Esophagus mucosa (tissue), 1 donor: ENCODE measurements around the gene IZUMO4. TPM values are rescaled to one million over a fixed set of nuclear protein-coding genes. Genes with fewer than 3 reads are reported as not detected.
"Not testable (repeated sequence)": the region's sequence is repeated elsewhere in the genome, so short reads cannot be mapped to it uniquely, and the experiment has no call there.

Experiments used
- ATAC-seq: fragments of 200-7000 bp; cut with Tn5 transposase; one replicate; pipeline ENCODE4 v1.9.1; 2020
- total RNA-seq: library from RNA; stranded (reverse); gene quantifications from one replicate; pipeline ENCODE4 v1.2.4, GENCODE V29; 2023
- donor health status: DM: yes; HTN: yes; CAD: no.

IZUMO4 gene
- total RNA-seq, 1 donor from 2014 or later = 4.7 TPM

DNA sequence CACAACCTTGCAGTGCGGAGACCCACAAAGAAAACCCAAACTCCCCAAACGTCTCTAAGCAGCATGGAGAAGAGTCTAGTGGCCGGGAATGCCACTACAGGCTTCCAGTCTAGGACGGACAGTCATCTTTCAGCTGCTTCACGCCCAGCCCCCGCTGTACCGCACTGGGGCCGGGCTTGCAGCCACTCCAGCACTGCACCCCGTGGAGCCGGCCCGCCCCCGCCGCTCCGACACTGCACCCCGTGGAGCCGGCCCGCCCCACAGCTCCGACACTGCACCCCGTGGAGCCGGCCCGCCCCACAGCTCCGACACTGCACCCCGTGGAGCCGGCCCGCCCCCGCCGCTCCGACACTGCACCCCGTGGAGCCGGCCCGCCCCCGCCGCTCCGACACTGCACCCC is 31.5 kb downstream of the IZUMO4 start:
- not testable (repeated sequence) for ATAC-seq

DNA sequence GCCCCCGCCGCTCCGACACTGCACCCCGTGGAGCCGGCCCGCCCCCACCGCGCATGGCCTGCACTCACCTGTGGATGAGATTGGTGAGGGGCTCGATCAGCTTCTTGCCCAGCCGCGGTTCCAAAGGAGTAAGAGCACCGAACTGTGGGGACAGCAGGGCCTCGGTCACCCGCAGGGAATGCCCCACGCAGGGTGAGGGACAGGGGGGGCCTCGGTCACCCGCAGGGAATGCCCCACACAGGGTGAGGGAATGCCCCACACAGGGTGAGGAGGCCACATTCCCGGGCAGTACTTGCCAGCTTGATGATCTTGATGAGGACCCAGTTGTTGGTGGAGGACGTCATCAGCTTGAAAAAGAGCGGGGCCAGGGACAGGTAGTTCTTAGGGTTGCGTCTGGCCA is 32.3 kb downstream of the IZUMO4 start:
- no peak for ATAC-seq

DNA sequence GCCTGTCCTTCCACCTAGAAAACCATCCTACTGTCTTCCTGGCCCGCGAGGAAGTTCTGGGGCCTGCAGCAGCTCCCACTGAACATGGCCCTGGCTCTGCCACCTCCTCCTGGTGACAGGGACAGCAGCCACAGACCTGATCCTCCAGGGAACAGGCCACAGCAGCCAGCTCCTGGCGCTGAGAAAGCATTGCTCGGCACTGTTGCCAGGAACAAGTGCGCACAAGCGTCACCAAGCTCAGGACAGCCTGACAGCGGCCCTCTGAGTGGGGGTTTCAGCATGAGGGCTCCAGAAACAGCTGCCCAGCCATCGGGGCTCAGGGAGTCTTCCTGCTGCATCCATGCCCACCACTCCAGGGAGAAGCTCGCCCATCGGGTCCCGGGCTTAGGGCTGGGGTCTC is 32.8 kb downstream of the IZUMO4 start:
- no peak for ATAC-seq

DNA sequence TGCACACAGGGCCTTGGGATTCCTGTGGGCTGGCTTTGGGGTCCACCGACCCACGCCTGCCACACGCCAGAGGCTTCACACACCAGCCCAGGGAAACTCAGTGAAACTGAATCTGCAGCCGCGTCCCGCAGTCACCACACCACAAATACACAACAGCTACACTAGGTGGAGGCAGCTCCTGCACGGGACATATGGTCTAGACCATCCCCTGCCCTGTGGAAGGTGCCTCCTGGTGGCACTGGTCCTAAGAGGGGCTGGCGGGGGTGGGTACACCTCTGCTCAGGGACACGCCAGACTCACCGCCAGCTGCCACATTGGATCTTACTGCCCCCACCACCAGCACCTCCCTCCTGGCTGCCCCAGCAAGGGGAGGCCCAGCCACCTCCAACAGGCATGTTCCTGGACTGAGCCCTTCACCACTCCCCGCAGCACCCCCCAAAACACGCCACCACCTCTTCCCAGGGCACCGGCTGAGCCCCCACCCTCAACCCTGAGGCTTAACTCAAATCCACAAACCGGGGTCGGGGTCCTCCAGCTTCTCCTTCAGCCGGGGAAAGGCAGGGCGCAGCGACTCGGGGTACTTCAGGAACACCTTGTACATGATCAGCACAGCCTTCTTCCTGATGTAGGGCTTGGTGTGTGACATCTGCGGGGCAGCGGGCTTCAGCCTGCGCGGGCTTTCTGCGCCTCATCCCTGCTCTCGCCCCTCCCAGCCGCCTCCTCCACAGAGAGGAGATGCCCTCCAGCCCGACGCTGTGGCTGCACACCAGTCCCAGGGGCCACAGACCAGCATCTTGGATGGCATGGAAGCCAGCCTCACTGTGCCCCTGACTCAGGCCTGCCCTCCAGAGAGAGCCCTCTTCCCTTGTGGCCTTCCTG is 33.4 kb downstream of the IZUMO4 start:
- peak; percentile 14 for ATAC-seq

DNA sequence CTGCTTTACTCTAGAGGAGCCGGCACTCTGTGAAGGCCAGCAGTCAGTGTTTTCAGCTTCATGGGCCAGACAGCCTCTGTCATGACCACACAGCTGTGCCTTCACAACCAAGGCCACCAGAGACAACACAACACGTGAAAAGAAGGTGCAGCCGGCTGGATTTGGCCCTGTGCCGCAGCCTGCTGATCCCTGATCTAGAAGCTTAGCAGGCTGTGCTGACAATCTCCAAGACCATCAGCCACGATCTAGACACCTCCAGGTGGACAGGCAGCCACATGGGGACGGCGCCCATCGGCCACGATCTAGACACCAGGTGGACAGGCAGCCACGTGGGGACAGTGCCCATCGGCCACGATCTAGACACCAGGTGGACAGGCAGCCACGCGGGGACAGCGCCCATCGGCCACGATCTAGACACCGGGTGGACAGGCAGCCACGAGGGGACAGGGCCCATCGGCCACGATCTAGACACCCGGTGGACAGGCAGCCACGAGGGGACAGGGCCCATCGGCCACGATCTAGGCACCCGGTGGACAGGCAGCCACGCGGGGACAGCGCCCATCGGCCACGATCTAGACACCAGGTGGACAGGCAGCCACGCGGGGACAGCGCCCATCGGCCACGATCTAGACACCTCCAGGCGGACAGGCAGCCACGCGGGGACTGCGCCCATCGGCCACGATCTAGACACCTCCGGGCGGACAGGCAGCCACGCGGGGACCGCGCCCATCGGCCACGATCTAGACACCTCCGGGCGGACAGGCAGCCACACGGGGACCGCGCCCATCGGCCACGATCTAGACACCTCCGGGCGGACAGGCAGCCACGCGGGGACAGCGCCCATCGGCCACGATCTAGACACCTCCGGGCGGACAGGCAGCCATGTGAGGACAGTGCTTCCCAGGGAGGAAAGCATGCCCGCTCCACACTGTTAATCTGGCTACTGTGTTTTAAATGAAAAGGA is 34.6 kb downstream of the IZUMO4 start:
- ATAC-seq = not testable (repeated sequence)

DNA sequence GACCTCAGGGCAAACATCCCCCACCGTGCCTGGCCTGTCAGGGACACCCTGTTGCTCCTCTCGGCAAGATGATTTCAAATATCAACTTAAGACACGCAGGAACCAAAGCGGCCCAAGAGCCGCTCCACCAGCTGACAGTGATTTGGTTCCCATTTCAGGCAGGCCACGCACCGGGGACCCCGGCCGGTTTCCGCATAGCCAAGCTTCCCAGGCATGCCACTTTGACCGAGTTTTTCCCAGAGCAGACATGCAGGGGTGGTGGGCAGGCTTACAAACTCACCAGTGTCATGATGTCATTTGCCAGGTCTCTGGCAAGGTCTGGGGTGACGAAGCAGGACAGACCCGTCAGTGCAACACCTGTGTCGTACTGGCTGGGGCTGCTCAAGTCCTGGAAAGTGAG is 35.5 kb downstream of the IZUMO4 start:
- ATAC-seq = no peak

DNA sequence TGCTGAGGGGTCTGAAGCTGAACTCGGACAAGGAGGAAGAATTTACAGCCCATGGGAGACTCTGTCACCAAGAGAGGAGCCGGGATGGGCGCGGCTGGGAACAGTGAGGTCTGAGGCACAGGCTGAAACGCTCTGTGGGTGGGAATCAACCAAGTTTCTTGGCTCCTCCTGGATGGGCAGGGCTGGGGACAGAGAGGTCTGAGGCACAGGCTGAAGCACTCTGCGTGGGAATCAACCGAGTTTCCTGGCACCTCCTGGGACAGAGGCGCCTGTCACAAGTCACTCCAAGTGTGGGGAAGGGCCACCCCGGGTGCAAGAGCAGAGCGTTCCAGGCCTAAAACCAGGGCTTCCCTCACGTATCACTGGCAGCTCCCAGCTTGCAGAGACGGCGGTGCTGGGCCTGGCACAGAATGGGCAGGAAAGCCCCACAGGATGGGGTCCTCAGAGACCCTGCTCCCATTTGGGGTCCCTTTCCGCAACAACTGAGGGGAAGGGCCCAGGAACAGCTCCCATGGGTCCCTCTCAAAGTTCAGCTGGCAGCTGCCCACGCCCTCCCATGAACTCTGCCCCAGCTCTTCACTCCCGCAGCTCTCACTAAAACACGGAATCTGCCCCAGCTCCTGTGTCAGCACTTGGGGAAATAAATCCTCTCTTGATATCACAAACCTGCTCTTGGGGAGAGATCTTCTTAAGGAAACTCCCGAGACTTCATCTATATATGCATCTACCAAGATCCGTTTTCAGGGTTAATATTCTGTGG is 36.2 kb downstream of the IZUMO4 start:
- no peak for ATAC-seq

DNA sequence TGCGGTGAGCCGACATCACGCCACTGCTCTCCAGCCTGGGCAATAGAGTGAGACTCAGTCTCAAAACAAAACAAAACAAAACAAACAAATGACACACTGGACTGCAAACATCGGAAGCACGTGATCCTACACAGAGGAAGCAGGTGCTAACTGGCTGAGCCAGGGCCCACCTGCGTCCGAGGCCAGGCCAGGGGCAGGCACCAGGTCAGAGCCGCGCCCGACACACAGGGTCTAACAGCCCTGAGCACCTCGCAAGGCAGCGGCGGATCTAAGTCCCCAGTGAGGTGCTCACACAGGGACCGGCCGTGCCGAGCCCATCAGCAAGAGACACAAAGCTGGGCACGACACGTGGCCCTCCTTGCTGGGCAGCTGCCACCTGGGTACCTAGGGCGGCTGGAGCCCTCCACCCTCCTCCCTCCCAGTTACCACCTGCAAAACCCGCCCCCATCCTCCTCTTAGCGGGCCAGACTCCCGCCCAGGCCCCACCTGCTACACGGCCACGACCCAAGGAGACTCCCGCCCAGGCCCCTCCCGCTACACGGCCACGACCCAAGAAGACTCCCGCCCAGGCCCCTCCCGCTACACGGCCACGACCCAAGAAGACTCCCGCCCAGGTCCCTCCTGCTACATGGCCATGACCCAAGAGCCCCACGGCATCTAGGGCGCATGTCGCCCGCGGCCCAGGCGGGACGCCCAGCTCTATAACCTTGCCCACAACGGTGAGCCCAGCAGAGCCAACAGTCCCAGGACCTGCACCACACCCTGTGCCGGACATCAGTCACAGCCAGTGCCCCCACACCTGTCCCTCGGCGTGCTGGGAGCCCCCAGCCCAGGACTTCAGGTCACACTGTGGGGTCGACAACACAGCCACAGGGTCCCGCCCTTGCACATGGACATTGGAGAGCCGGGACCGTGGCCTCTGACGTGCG is 39.0 kb downstream of the IZUMO4 start:
- ATAC-seq = peak; percentile 18

DNA sequence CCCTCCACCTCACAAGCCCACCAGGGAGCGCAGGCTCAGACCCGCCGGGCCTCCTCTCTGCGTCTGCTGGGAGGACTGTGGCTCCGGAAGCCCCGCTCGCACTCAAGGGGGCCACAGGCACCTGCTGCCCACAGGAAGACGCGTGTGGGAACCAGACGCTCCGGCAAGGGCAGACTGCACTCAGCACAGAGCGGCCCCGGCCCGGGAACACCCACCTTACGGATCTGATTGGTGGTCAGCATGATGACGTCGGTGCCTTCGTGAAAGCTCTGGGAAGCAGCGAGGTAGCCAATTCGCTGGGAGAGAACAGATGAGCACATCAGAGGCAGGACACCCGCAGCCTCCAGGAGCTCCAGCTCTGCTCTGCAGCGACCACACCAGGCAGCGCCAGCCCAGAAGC is 40.1 kb downstream of the IZUMO4 start:
- ATAC-seq = peak; percentile 19

DNA sequence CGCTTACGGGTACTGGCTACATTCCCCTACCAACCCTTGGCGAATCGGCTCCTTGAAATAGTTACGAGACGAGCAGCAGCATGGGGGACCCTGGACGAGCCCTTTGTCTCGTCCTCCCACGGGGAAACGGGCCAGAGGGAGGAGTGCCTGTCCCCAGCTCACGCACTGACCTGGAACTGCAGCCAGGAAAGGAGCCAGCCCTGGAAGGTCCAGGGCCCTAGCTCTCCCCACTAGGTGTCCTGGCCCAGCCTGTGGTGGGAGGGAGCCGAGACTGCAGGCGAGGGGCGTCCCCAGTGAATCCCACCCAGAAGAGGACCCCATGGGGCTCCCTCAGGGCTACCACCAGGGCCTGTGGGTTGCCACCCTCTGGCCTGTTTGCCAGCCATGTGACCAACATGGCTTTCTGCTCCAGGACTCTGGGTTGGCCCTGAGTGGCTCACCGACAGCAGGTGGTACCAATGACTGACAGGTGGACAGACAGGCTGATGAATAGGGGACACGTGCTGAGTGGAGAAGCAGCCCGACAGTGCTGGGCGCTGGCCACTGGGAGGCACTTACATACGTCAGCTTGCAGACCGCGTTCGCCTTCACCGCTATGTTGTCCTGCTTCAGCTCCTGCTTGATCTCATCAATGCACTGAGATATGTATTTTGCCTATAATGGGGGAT is 41.5 kb downstream of the IZUMO4 start:
- ATAC-seq = no peak

DNA sequence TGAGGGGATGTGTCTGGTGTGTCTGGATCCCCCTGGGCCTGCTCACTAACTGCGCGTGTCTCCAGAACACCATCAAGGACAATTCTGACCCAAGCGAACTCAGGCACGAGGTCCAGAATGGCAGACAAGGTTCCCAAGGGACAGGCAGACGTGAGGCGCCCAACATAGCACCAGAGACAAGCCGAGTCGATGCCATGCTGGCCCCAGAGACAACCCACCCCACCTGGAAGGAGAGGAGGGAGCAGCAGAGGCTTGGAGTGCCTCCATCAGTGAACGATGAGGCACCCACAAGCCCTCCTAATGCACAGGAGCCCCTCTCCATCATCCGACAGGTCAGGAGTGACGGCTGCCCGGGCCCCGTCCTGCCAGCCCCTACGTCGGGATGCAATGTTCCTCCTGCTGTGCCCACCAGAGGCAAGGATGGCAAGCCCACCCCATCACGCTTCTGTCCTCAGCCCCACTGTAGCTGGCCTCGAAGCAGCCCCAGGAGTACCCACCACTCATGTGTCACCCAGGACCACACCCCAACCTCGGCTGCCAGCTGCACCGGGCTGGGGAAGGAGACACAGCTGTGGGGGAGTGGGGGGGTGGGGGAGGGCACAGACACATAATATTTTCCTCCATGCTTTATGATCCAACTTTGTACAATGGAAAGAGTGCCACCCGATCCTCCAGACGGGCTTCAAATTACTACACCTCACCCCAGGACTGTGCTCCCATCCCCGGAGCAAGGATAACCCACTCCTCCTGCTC is 42.8 kb downstream of the IZUMO4 start:
- no peak for ATAC-seq

DNA sequence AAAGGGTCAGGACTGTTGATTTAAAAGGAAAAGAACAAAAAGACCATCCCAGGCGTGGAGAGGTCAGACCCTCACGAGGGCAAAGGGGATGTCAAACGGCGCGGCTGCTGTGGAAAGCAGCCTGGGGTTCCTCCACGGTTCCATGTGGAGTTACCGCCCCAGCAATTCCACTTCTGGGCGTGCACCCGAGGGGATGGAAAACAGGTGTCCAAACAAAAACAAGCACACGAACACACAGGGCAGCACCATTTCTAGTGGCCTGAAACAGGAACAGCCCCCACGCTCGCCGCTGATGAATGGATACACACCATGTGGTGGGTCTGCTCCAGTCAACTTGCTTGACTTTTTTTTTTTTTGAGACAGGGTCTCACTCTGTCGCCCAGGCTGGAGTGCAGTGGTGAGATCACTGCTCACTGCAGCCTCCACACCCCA is 43.4 kb downstream of the IZUMO4 start:
- ATAC-seq = no peak

DNA sequence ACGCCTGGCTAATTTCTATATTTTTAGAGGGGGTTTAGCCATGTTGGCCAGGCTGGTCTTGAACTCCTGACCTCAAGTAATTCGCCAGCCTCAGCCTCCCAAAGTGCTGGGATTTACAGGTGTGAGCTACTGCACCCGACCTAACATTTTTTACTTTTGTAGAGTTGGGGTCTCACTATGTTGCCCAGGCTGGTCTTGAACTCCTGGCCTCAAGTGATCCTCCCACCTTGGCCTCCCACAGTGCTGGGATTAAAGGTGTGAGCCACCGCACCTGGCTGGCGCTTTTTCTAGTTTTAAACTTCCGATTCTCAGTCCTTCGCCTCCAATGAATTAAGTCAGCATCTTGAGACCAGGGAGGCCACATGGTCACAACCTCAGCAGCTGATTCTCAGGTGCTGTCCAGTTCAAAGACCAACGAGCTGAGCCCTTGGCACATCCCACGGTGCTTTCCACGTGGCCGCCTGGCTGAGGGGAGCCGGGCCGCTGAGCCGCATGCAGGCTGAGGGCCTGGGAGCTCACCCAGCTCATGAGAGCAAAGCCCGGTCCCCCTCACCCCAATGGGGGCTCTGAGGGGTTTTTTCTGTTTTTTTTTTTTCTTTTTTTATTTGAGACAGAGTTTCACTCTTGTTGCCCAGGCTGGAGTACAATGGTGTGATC is 45.6 kb downstream of the IZUMO4 start:
- ATAC-seq = no peak

DNA sequence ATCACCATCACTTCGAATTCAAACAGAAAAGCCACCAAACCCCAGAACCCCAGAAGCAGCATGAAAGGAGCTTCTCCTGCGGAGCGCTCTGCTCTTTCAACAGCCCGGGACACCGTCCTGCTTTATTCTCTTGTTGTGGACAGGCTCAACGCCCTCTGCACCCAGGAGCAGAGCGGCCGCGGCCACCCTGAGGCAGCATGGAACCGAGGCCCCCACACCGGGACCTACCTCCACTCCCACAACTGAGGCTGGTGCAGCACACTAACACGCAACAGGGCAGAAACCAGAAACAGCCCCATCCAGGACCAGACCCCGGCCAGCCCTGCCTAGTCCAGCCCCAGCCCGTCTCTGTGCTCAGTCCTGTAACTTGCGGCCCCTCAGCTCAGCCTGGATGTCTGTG is 47.5 kb downstream of the IZUMO4 start:
- no peak for ATAC-seq

DNA sequence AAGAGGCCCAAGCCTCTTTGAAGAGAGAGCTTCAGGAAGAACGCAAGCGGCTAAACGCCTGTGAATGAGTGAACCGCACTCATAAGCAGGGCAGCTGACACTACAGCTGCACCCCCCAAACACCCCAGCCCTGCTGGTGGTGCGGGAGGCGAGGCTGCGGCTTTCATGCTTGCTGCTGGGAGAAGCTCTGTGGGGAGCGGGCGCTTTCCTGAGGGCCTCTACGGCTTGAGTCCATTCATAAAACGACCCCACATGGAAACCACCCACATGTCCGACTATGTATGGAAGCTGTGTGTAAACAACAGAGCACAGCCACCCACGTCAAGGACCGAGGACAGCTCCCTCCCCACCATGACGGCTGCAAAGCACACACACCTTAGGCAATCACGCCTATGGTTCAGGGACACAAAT is 49.1 kb downstream of the IZUMO4 start:
- no peak for ATAC-seq

DNA sequence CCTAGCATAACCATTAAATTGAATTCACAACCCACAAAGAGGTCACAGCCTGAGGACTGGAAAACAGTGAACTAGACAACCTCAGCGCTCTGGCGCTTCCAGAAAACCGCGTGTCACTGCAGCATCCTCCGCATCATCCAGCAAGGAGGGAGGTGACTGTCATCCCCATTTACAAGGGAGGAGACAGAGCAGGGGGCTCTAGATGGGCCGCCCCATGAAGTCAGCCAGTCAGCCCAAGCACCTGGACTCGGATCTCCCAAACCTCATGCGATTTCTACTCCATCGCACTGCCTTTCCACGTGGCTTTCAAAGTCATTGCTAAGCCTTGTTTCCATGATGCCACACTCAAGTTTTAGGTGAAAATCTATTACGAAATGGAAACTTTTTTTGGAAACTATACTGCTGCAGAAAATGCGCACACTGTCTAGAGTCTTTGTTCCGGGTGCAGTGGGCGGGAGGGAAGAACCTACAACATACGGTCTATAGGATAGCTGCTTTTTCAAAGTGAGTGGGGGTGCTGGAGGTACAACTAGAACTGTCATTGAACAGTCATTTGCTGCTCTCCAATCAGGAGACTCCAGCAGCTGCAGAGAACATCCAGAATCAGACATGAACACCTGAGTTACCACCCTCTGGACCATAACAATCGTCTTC is 51.9 kb downstream of the IZUMO4 start:
- no peak for ATAC-seq
